Measurements from ENCODE around the gene LIF.

LIF gene

GRCh38 chr22:30262917-30263741 is 16.6 kb upstream of the LIF start:
- peak in 1 of 2 donors; percentile 27 for DNase-seq

GRCh38 chr22:30262112-30262511 is 15.6 kb upstream of the LIF start:
- no peak for DNase-seq

GRCh38 chr22:30261134-30261533 is 14.6 kb upstream of the LIF start:
- no peak for DNase-seq

GRCh38 chr22:30260682-30261081 is 14.1 kb upstream of the LIF start:
- DNase-seq: no peak

GRCh38 chr22:30260276-30260675 is 13.7 kb upstream of the LIF start:
- no peak for DNase-seq

- DNase-seq: no peak
Observed at GRCh38 chr22:30254314-30254713, 7.8 kb upstream of the LIF start.

GRCh38 chr22:30253205-30253852 is 6.8 kb upstream of the LIF start:
- DNase-seq: peak in 1 of 2 donors; percentile 72

- DNase-seq: no peak
Observed at GRCh38 chr22:30252411-30253204, 6.0 kb upstream of the LIF start.

- no peak for DNase-seq
Observed at GRCh38 chr22:30251711-30252110, 5.2 kb upstream of the LIF start.

GRCh38 chr22:30250661-30251267 is 4.2 kb upstream of the LIF start:
- DNase-seq: no peak

GRCh38 chr22:30250039-30250565 is 3.5 kb upstream of the LIF start:
- no peak for DNase-seq

- no peak for DNase-seq
Observed at GRCh38 chr22:30249049-30250038, 2.8 kb upstream of the LIF start.

- no peak for DNase-seq
Observed at GRCh38 chr22:30248484-30248883, 1.9 kb upstream of the LIF start.

- DNase-seq: no peak
Observed at GRCh38 chr22:30247974-30248373, 1.4 kb upstream of the LIF start.

GRCh38 chr22:30247561-30247960 is 1.0 kb upstream of the LIF start:
- DNase-seq: no peak

GRCh38 chr22:30246814-30247376 is 336 bp upstream of the LIF start:
- no peak for DNase-seq

GRCh38 chr22:30245181-30245984 is 1.2 kb downstream of the LIF start:
- no peak for DNase-seq

- no peak for DNase-seq
Observed at GRCh38 chr22:30244641-30245040, 1.9 kb downstream of the LIF start.

- no peak for DNase-seq
Observed at GRCh38 chr22:30244066-30244465, 2.5 kb downstream of the LIF start.

GRCh38 chr22:30243661-30244060 is 2.9 kb downstream of the LIF start:
- DNase-seq: no peak
